Loucy (cell line): ENCODE measurements around the gene OR6M1.

Experiments used
- CTCF ChIP-seq: fragments of 200-600 bp; sonication (generic); conservative IDR thresholded peaks from 2 replicates; pipeline ENCODE4 v1.5.1; 2014; ENCODE audit warnings: mild to moderate bottlenecking, antibody characterized with exemption, low read length
- EZH2phosphoT487 ChIP-seq: fragments of 200-600 bp; IDR thresholded peaks from 2 replicates; pipeline ENCODE4 v1.6.1; 2018; ENCODE audit warnings: antibody characterized with exemption, mild to moderate bottlenecking, moderate library complexity, borderline replicate concordance

- no peak for TF ChIP-seq CTCF
- no peak for TF ChIP-seq EZH2phosphoT487
These were observed 9.0 kb downstream of the OR6M1 start for GRCh38 chr11:123797114-123797513.
